ENCODE measurements around the gene PRKX.
"Not testable (repeated sequence)": the region's sequence is repeated elsewhere in the genome, so short reads cannot be mapped to it uniquely, and the experiment has no call there.

PRKX gene

DNA sequence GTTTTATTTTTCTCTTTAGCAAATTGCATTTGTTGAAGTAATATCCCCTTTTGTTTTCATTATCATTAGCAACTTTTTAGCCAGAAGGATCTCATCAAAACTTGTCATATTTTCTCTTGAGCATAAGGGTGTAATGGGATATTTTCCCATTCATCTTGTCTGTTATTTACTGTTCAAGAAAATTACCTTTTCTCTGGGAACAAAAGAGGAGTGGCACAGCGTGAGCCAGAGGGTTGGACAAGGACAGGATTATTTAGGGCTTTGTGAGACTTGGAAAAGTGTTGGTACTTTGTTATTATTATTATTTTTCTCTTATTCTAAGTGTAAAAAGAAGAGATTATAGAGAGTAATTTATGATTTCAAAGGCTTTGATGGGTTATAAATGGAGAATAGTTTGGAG is 135.9 kb downstream of the PRKX start:
- no peak for DNase-seq (ENCODE audit: low read depth)

DNA sequence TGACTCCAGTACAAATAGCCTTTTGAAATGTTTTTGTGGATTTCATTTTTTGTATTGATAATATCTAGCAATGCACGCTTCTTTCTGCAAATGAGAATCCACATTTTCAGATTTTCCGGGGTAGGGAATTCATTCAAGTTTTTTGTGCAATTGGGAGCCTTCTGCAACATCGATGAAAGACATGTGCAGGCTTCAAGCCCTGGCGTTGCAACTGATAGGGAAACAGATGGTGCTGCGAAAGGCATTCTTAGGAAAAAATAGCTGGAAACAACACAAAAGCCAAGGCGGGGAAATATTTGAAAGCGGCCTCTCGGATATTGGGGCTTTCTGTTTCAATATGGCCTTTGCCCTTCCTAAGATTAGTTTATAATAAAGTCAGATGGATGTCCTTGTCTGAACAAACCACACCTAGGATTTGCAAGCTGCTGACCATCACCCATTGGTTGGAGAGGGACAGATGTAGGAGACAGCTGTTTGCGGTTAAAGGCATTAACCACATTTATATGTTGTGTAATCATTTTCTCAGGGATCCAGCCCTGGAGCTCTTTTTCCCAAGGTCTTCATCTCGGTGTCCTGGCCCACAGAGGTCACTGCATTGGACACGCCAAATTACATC is 136.5 kb downstream of the PRKX start:
- no peak for DNase-seq (ENCODE audit: low read depth)

- DNase-seq (ENCODE audit: low read depth): no peak
These were observed 145.8 kb downstream of the PRKX start for GRCh38 chrX:3567686-3568085.

GRCh38 chrX:3563451-3563850 is 150.0 kb downstream of the PRKX start:
- no peak for DNase-seq (ENCODE audit: low read depth)

GRCh38 chrX:3560010-3560409 is 153.4 kb downstream of the PRKX start:
- not testable (repeated sequence) for DNase-seq (ENCODE audit: low read depth)
